Esophagus squamous epithelium (tissue), 4 donors: ENCODE measurements around the gene LCN9.

Source experiments
- CTCF ChIP-seq, 6 experiments: fragments of 450-650 bp in 4 of 6; fragments of 200-600 bp in 2 of 6; sonication (generic) in 2 of 6; IDR thresholded peaks; one replicate each; pipeline ENCODE4 v1.5.1; 2016 to 2019; ENCODE audit warnings: antibody characterized with exemption in 6 of 6, mild to moderate bottlenecking in 4 of 6, moderate library complexity in 4 of 6
- POLR2A ChIP-seq, 4 donors: fragments of 450-650 bp; IDR thresholded peaks; one replicate each; pipeline ENCODE4 v1.6.1; 2017; ENCODE audit warnings: antibody characterized with exemption in 4 of 4, mild to moderate bottlenecking in 4 of 4, moderate library complexity in 3 of 4

GRCh38 chr9:135716045-135716444 lies 52.9 kb downstream of the LCN9 start:
- TF ChIP-seq CTCF (IDR thresholded peaks at IDR 0.05) (no peak), POLR2A (IDR thresholded peaks at IDR 0.05) (no peak)
